Astrocyte of the hippocampus (primary cell): Measurements from ENCODE around the gene ARL5C.
A peak's percentile ranks its signal among the peaks of the same experiment; 100 is the strongest.
"Not testable (repeated sequence)": the region's sequence is repeated elsewhere in the genome, so short reads cannot be mapped to it uniquely, and the experiment has no call there.

ENCODE experiments used
- DNase-seq: peaks from one replicate; pipeline ENCODE4 v3.0.0; 2011; ENCODE audit warnings: low read depth, low spot score

The ARL5C gene

GRCh38 chr17:39141915-39142664 lies 23.9 kb downstream of the ARL5C start:
- DNase-seq: no peak

GRCh38 chr17:39141294-39141693 lies 24.7 kb downstream of the ARL5C start:
- DNase-seq: no peak

- no peak for DNase-seq
Measured at GRCh38 chr17:39139561-39139960, 26.4 kb downstream of the ARL5C start.

- DNase-seq: peak; percentile 70
Measured at GRCh38 chr17:39139161-39139511, 26.8 kb downstream of the ARL5C start.

- no peak for DNase-seq
Measured at GRCh38 chr17:39138431-39139160, 27.4 kb downstream of the ARL5C start.

GRCh38 chr17:39134878-39135277 lies 31.1 kb downstream of the ARL5C start:
- peak; percentile 31 for DNase-seq

- DNase-seq: peak; percentile 72
Measured at GRCh38 chr17:39132192-39132610, 33.8 kb downstream of the ARL5C start.

GRCh38 chr17:39131616-39132015 lies 34.3 kb downstream of the ARL5C start:
- no peak for DNase-seq

GRCh38 chr17:39130205-39130604 lies 35.8 kb downstream of the ARL5C start:
- no peak for DNase-seq

GRCh38 chr17:39129544-39129943 lies 36.4 kb downstream of the ARL5C start:
- DNase-seq: not testable (repeated sequence)

- DNase-seq: no peak
Measured at GRCh38 chr17:39126436-39126835, 39.5 kb downstream of the ARL5C start.

GRCh38 chr17:39125143-39125875 lies 40.7 kb downstream of the ARL5C start:
- DNase-seq: no peak

- peak; percentile 47 for DNase-seq
Measured at GRCh38 chr17:39123627-39124026, 42.3 kb downstream of the ARL5C start.

GRCh38 chr17:39122991-39123390 lies 43.0 kb downstream of the ARL5C start:
- DNase-seq: no peak

GRCh38 chr17:39121919-39122318 lies 44.0 kb downstream of the ARL5C start:
- not testable (repeated sequence) for DNase-seq

- DNase-seq: no peak
Measured at GRCh38 chr17:39118674-39119419, 47.1 kb downstream of the ARL5C start.

- no peak for DNase-seq
Measured at GRCh38 chr17:39116224-39116623, 49.7 kb downstream of the ARL5C start.

GRCh38 chr17:39115135-39115534 lies 50.8 kb downstream of the ARL5C start:
- DNase-seq: peak; percentile 26

- DNase-seq: no peak
Measured at GRCh38 chr17:39114723-39115122, 51.2 kb downstream of the ARL5C start.

- no peak for DNase-seq
Measured at GRCh38 chr17:39113871-39114270, 52.1 kb downstream of the ARL5C start.

GRCh38 chr17:39110435-39111136 lies 55.4 kb downstream of the ARL5C start:
- no peak for DNase-seq
